Measurements from ENCODE around the gene LEFTY1. TPM values are rescaled to one million over a fixed set of nuclear protein-coding genes. Genes with fewer than 3 reads are reported as not detected.
A peak's percentile ranks its signal among the peaks of the same experiment; 100 is the strongest.

The LEFTY1 gene
- total RNA-seq, 1 experiment from 2014 or later, result not detected

DNA sequence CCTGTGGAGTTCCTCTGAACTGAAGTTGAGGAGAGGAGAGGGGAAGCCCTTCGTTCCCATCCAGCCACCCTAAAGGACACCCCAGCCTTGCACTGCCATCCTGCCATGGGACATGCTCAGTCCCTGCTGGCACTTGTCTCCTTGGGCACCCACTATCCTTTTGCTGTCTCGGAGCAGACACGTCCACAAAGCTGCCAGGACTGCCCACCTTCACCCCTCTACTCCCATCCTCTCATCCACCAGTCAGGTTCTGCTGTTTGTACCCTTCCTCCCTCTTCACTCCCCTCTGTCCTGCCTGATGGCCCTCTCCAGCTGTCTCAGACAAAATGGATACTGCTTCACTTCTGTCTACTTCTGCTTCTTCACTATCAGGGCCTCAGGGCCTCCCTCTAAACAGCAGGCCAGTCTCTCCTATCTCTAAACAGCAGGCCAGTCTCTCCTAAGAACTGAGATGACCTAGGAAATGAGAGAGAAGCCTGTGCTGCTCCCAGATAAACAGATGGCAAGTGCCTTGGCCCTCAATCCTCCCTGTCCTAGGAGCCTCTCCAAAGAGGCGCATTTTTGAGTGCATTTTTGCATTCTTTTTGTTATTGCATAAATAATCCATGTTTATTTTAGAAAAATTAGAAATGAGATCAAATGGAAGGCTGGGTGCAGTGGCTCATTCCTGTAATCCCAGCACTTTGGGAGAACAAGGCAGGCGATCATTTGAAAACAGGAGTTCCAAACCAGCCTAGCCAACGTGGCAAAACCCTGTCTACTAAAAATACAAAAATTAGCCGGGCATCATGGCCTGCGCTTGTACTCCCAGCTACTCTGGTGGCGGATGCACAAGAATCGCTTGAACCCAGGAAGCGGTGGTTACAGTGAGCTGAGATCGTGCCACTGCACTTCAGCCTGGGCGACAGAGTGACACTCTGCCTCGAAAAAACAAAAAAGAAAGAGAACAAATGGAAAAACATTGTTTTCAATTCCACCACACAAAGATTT is 39.5 kb upstream of the LEFTY1 start:
- ChIA-PET POLR2A (ENCODE audit: unreplicated experiment) (no interaction called here), CTCF (no interaction called here)
- TF ChIP-seq EZH2phosphoT487 (IDR thresholded peaks at IDR 0.05; ENCODE audit: borderline replicate concordance, low read length) (no peak), EZH2 (IDR thresholded peaks at IDR 0.05; ENCODE audit: low read length, unreplicated experiment) (no peak)
- TF ChIP-seq, protein P1, sequence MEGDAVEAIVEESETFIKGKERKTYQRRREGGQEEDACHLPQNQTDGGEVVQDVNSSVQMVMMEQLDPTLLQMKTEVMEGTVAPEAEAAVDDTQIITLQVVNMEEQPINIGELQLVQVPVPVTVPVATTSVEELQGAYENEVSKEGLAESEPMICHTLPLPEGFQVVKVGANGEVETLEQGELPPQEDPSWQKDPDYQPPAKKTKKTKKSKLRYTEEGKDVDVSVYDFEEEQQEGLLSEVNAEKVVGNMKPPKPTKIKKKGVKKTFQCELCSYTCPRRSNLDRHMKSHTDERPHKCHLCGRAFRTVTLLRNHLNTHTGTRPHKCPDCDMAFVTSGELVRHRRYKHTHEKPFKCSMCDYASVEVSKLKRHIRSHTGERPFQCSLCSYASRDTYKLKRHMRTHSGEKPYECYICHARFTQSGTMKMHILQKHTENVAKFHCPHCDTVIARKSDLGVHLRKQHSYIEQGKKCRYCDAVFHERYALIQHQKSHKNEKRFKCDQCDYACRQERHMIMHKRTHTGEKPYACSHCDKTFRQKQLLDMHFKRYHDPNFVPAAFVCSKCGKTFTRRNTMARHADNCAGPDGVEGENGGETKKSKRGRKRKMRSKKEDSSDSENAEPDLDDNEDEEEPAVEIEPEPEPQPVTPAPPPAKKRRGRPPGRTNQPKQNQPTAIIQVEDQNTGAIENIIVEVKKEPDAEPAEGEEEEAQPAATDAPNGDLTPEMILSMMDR (conservative IDR thresholded peaks at IDR 0.05; ENCODE audit: low read depth, low read length), result no peak
- H3K4me1 ChIP-seq (ENCODE audit: insufficient read depth, low read length), result peaks cover 13% of the 10 kb centered on the region
- peaks cover 5% of the 10 kb centered on the region for H3K79me2 ChIP-seq (ENCODE audit: low read length)
- DNase-seq (no peak), ATAC-seq (no peak)
- intact Hi-C loops (cut with micrococcal nuclease), result no loop called here
- no peaks in the 10 kb centered on the region for H3K9me2 ChIP-seq (replicated peaks; ENCODE audit: low read length)
- no TSS peak for BruUV-seq (replicated peaks)
- no peaks in the 10 kb centered on the region for H3K9me3 ChIP-seq (ENCODE audit: low read length)
- H3K36me3 ChIP-seq (ENCODE audit: low read depth, low read length), result no peaks in the 10 kb centered on the region
- H3K4me2 ChIP-seq (ENCODE audit: low read length), result no peak overlapping the region
- no peaks in the 10 kb centered on the region for H3K27me3 ChIP-seq (ENCODE audit: low read length)
- no peak overlapping the region for H3K4me3 ChIP-seq (ENCODE audit: low read length)
- no peaks in the 10 kb centered on the region for H3F3A ChIP-seq (ENCODE audit: low read length, unreplicated experiment)
- peak overlapping the region; percentile 7; the same call in 1 of the 2 replicates for H2AFZ ChIP-seq (ENCODE audit: low read length)
- H4K20me1 ChIP-seq (ENCODE audit: low read length), result no peaks in the 10 kb centered on the region
- H3K9ac ChIP-seq (ENCODE audit: low read length), result no peak overlapping the region
- H3K27ac ChIP-seq (ENCODE audit: low read length), result no peak overlapping the region

DNA sequence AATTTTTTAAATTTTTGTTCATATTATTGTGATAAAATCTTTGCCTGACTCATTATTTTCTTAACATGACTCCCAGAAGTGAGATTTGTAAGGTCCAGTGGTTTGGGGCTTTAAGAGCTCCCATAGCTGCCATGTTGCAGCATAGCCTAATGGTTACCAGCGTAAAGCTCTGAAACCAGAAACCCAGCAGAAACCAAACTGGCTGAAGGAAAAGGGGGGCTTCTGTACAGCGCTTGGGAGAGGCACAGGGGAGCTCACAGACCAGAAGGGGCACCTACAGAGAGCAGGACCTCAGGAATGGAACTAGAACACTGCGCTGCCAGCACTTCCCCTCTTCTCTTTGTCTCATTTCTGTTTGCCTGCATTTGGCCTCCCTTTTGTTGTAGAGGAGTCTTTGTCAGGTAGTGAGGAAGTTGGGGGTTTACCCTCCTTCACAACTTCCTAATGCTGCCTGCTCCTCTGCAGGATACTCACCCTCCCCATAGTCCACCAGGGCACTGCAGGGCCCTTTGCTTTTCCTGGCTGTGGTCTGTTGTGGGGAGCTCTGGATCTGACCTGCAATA is 37.7 kb upstream of the LEFTY1 start:
- no peak overlapping the region; the same call in 1 of the 2 replicates for H2AFZ ChIP-seq (ENCODE audit: low read length)
- no peak for TF ChIP-seq EZH2 (IDR thresholded peaks at IDR 0.05; ENCODE audit: low read length, unreplicated experiment)
- CTCF ChIA-PET, result no interaction called here

DNA sequence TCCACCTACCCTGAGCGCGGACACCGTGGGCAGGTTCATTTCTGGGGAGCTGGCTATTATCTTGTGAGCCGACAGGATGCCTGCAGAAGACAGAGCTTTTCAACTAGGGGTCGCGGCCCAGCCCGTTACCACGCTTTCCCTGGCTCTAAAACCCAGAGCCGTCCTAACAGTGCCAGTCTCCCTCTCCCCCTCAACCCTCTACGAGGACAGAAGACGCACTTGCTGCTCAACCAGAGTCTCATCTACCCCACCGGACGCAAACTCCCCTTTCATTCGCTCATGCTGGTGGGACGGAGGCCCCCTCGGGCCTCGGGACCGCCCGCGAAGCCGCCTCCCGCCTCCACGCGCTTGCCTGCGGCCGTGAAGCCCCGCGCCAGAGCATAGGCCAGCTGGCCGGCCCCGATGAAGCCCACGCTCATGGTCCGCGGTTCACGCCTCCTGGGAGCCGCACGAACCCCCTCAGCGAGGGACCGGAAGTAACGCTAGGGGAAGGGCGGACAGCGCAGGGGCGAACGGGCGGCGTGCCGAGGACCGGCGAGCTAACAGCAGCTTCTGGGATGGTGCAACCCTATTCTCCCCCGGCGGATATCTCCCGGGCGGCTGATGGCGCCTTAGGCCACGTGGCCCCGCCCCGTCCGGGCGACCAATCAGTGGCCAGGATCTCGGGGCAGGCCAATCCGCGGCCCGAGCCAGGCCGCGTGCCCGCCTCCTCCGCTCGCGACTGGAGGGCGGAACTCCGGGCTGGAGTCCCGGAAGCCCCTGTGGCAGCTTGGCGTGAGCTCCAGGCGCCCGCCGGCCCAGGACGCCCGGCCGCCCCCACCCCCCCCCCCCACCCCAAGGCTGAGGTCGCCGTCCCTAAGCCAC is 35.0 kb upstream of the LEFTY1 start, which contains the start of gene PYCR2:
PYCR2 (minus strand) TSS at position 559 of the 864 bp plus-strand sequence; CDS start at position 419, 140 bp downstream.
- ChIA-PET CTCF (interaction anchor here (0.6 to 0.8 kb wide), 2 partner anchors 27 to 49 kb away, joined by 3 to 4 read pairs; no protein-coding TSS in a partner anchor), POLR2A (ENCODE audit: unreplicated experiment) (interaction anchor here (0.5 to 1.5 kb wide), 7 partner anchors 21 to 1015 kb away, joined by 3 to 14 read pairs (median 5); partner anchors contain the start of genes H3-3A and TMEM63A)
- Histone ChIP-seq H3K27ac (ENCODE audit: low read length) (peak within 1 kb of the TSS; percentile 72), H2AFZ (ENCODE audit: low read length) (peak within 1 kb of the TSS; percentile 77), H4K20me1 (ENCODE audit: low read length) (peaks cover 3% of the 10 kb centered on the region; the same call in 1 of the 2 replicates), H3K27me3 (ENCODE audit: low read length) (no peaks in the 10 kb centered on the region), H3K9ac (ENCODE audit: low read length) (peak within 1 kb of the TSS; percentile 95), H3K4me3 (ENCODE audit: low read length) (peak within 1 kb of the TSS; percentile 89), H3K9me2 (replicated peaks; ENCODE audit: low read length) (no peaks in the 10 kb centered on the region), H3K4me2 (ENCODE audit: low read length) (peak within 1 kb of the TSS; percentile 85), H3K9me3 (ENCODE audit: low read length) (no peaks in the 10 kb centered on the region), H3K36me3 (ENCODE audit: low read depth, low read length) (peaks cover 5% of the 10 kb centered on the region; the same call in 1 of the 2 replicates), H3F3A (ENCODE audit: low read length, unreplicated experiment) (no peaks in the 10 kb centered on the region), H3K4me1 (ENCODE audit: insufficient read depth, low read length) (peaks cover 46% of the 10 kb centered on the region), H3K79me2 (ENCODE audit: low read length) (peaks cover 28% of the 10 kb centered on the region)
- intact Hi-C loops (cut with micrococcal nuclease), result loop anchor here (1.0 kb wide), 1 partner anchor 53 kb away; no protein-coding TSS in a partner anchor
- ATAC-seq, result peak; percentile 91
- BruUV-seq (replicated peaks), result TSS peak; percentile 72
- TF ChIP-seq, protein P1 (conservative IDR thresholded peaks at IDR 0.05; ENCODE audit: low read depth, low read length), result no peak
- TF ChIP-seq EZH2 (IDR thresholded peaks at IDR 0.05; ENCODE audit: low read length, unreplicated experiment) (no peak), EZH2phosphoT487 (IDR thresholded peaks at IDR 0.05; ENCODE audit: borderline replicate concordance, low read length) (no peak)
- DNase-seq, result peak; percentile 99

More for the DNA sequence above, 37.7 kb upstream of the LEFTY1 start:
- no peak overlapping the region for H3K9ac ChIP-seq (ENCODE audit: low read length)
- peaks cover 22% of the 10 kb centered on the region for H3K4me1 ChIP-seq (ENCODE audit: insufficient read depth, low read length)
- H3K9me3 ChIP-seq (ENCODE audit: low read length), result no peaks in the 10 kb centered on the region
- POLR2A ChIA-PET (ENCODE audit: unreplicated experiment), result no interaction called here
- peaks cover 5% of the 10 kb centered on the region; the same call in 1 of the 2 replicates for H3K36me3 ChIP-seq (ENCODE audit: low read depth, low read length)
- no peaks in the 10 kb centered on the region for H3K27me3 ChIP-seq (ENCODE audit: low read length)
- DNase-seq (peak; percentile 32), ATAC-seq (no peak)
- intact Hi-C loops (cut with micrococcal nuclease), result no loop called here
- H3K9me2 ChIP-seq (replicated peaks; ENCODE audit: low read length), result no peaks in the 10 kb centered on the region
- peaks cover 21% of the 10 kb centered on the region for H3K79me2 ChIP-seq (ENCODE audit: low read length)
- BruUV-seq (replicated peaks), result no TSS peak
- peaks cover 3% of the 10 kb centered on the region; the same call in 1 of the 2 replicates for H4K20me1 ChIP-seq (ENCODE audit: low read length)
- no peak overlapping the region for H3K4me3 ChIP-seq (ENCODE audit: low read length)
- no peak overlapping the region for H3K4me2 ChIP-seq (ENCODE audit: low read length)
- no peaks in the 10 kb centered on the region for H3F3A ChIP-seq (ENCODE audit: low read length, unreplicated experiment)
- no peak overlapping the region for H3K27ac ChIP-seq (ENCODE audit: low read length)
